Keratinocyte (primary cell): ENCODE results near the gene ZNF141.

ENCODE experiments used
- EZH2 ChIP-seq: IDR thresholded peaks from one replicate; pipeline ENCODE4 v1.6.1; 2012; ENCODE audit warnings: inconsistent platforms, mild to moderate bottlenecking, low read length, moderate library complexity
- TF ChIP-seq, protein P1 (sequence below), 3 experiments: IDR thresholded peaks in 1 of 3; conservative IDR thresholded peaks in 1 of 3; optimal IDR thresholded peaks in 1 of 3; 2 replicates in 2 of 3; 3 replicates in 1 of 3; pipeline versions ENCODE3 to v1.5.1; 2011; ENCODE audit warnings: low read length in 3 of 3, mild to moderate bottlenecking in 3 of 3, moderate library complexity in 2 of 3, control low read depth in 1 of 3, inconsistent platforms in 1 of 3; ENCODE audit not compliant: insufficient read depth in 2 of 3; ENCODE audit errors: extremely low read depth in 1 of 3

DNA sequence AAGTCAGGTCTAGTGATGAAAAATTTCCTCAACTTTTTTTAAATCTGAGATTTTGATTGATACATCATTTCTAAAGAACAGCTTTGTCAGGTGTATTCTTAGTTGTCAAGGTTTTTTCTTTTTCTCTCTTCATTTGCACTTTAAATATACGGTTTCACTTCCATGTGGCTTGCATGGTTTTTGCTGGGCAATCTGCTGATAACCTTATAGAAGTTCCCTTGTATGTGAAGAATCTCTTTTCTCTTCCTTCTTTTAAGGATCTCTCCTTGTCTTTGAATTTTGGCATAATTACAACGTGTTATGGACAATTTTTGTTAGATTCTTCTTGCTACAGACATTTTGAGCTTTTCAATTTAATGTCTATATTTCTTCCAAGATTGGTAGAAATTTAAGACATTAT is 85.0 kb downstream of the ZNF141 start:
- no peak for TF ChIP-seq EZH2
- TF ChIP-seq, protein P1, sequence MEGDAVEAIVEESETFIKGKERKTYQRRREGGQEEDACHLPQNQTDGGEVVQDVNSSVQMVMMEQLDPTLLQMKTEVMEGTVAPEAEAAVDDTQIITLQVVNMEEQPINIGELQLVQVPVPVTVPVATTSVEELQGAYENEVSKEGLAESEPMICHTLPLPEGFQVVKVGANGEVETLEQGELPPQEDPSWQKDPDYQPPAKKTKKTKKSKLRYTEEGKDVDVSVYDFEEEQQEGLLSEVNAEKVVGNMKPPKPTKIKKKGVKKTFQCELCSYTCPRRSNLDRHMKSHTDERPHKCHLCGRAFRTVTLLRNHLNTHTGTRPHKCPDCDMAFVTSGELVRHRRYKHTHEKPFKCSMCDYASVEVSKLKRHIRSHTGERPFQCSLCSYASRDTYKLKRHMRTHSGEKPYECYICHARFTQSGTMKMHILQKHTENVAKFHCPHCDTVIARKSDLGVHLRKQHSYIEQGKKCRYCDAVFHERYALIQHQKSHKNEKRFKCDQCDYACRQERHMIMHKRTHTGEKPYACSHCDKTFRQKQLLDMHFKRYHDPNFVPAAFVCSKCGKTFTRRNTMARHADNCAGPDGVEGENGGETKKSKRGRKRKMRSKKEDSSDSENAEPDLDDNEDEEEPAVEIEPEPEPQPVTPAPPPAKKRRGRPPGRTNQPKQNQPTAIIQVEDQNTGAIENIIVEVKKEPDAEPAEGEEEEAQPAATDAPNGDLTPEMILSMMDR (optimal IDR thresholded peaks at IDR 0.05 in 1 of 3, IDR thresholded peaks at IDR 0.05 in 1 of 3, conservative IDR thresholded peaks at IDR 0.05 in 1 of 3; ENCODE audit: extremely low read depth in 1 of 3, insufficient read depth in 2 of 3, low read length in 3 of 3), result no peak
